Thyroid gland (tissue), 4 donors: ENCODE results near the gene MPPED1. TPM values are rescaled to one million over a fixed set of nuclear protein-coding genes. Genes with fewer than 3 reads are reported as not detected.

Experiments
- DNase-seq, 2 donors: peaks; one replicate each; pipeline ENCODE4 v3.0.0-alpha.2; 2019
- H3K27ac ChIP-seq, 3 donors: fragments of 200-600 bp; sonication (generic); 1 replicate in 2 of 3; 2 replicates in 1 of 3; pipeline ENCODE4 v1.5.1; 2016 to 2019; ENCODE audit warnings: mild to moderate bottlenecking in 1 of 3, moderate library complexity in 1 of 3
- H3K27me3 ChIP-seq: fragments of 200-600 bp; sonication (generic); one replicate; pipeline ENCODE4 v1.5.1; 2019
- H3K36me3 ChIP-seq, 2 donors: fragments of 200-600 bp; sonication (generic); one replicate each; pipeline ENCODE4 v1.5.1; 2016 to 2019
- H3K4me1 ChIP-seq, 2 donors: fragments of 200-600 bp; sonication (generic); one replicate each; pipeline ENCODE4 v1.5.1; 2017 to 2019
- H3K4me3 ChIP-seq, 3 donors: fragments of 200-600 bp; sonication (generic); replicated peaks in 1 of 3; 1 replicate in 2 of 3; 2 replicates in 1 of 3; pipeline ENCODE4 v1.5.1; 2016; ENCODE audit warnings: mild to moderate bottlenecking in 1 of 3
- H3K9me3 ChIP-seq: fragments of 200-600 bp; sonication (generic); one replicate; pipeline ENCODE4 v1.5.1; 2017
- CTCF ChIP-seq, 6 experiments: fragments of 200-600 bp in 3 of 6; fragments of 450-650 bp in 3 of 6; sonication (generic) in 3 of 6; IDR thresholded peaks; one replicate each; pipeline ENCODE4 v1.5.1; 2016 to 2019; ENCODE audit warnings: antibody characterized with exemption in 6 of 6, mild to moderate bottlenecking in 2 of 6, inconsistent platforms in 1 of 6, moderate library complexity in 1 of 6
- POLR2A ChIP-seq, 2 donors: fragments of 450-650 bp; IDR thresholded peaks; one replicate each; pipeline ENCODE4 v1.6.1; 2017; ENCODE audit warnings: antibody characterized with exemption in 2 of 2, mild to moderate bottlenecking in 2 of 2, moderate library complexity in 1 of 2
- WGBS, 2 donors: methylation state at CpG; one replicate each; pipeline ENCODE4 v1.1.5; 2017; 5-methylcytosine and 5-hydroxymethylcytosine counted together
- intact Hi-C: fragments of 100-400 bp; cut with DNase I; formaldehyde crosslinking; loops from one replicate; pipeline ENCODE4 v1.15.1; 2023
- total RNA-seq, 4 donors: library from RNA; depleted of rRNA; stranded (reverse); fragments of >200 nt; gene quantifications; one replicate each; pipeline ENCODE4 v1.2.3, GENCODE V29; 2016

Gene MPPED1
- not detected for total RNA-seq

GRCh38 chr22:43411869-43412807 lies at the start of gene MPPED1:
TSS of gene MPPED1 (plus strand) at chr22:43412014. CDS start at chr22:43424986, 12,972 bp downstream.
- intact Hi-C loops, result no loop called here
- H3K4me3 ChIP-seq, result no peak within 1 kb of the TSS
- no peaks in the 10 kb centered on the region for H3K4me1 ChIP-seq
- 4 to 12% methylated on average over 6 to 19 of the region's 95 CpGs for WGBS, 2 donors
- no peak within 1 kb of the TSS for H3K27ac ChIP-seq
- TF ChIP-seq CTCF (IDR thresholded peaks at IDR 0.05) (no peak), POLR2A (IDR thresholded peaks at IDR 0.05) (no peak)
- no peaks in the 10 kb centered on the region for H3K9me3 ChIP-seq
- no peaks in the 10 kb centered on the region for H3K36me3 ChIP-seq
- no peak for DNase-seq
- H3K27me3 ChIP-seq, result peaks cover 6% of the 10 kb centered on the region

GRCh38 chr22:43363315-43364168 lies 48.3 kb upstream of the MPPED1 start:
- WGBS, 2 donors, result 76 to 80% methylated on average over 27 of the region's 27 CpGs
- no peaks in the 10 kb centered on the region for H3K27me3 ChIP-seq
- H3K9me3 ChIP-seq, result no peaks in the 10 kb centered on the region
- no peak for DNase-seq
- H3K27ac ChIP-seq, result no peak overlapping the region
- no peaks in the 10 kb centered on the region for H3K36me3 ChIP-seq
- no peaks in the 10 kb centered on the region for H3K4me1 ChIP-seq
- intact Hi-C loops, result no loop called here
- no peak overlapping the region for H3K4me3 ChIP-seq
- no peak for TF ChIP-seq CTCF (IDR thresholded peaks at IDR 0.05)

GRCh38 chr22:43364169-43364435 lies 47.7 kb upstream of the MPPED1 start:
- no peaks in the 10 kb centered on the region for H3K9me3 ChIP-seq
- no peaks in the 10 kb centered on the region for H3K4me1 ChIP-seq
- H3K27ac ChIP-seq, result no peak overlapping the region
- no peaks in the 10 kb centered on the region for H3K27me3 ChIP-seq
- TF ChIP-seq POLR2A (IDR thresholded peaks at IDR 0.05) (no peak), CTCF (IDR thresholded peaks at IDR 0.05) (no peak)
- intact Hi-C loops, result no loop called here
- H3K4me3 ChIP-seq, result no peak overlapping the region
- no peaks in the 10 kb centered on the region for H3K36me3 ChIP-seq
- DNase-seq, result no peak
- WGBS, 2 donors, result 75 to 80% methylated on average over 8 of the region's 8 CpGs

GRCh38 chr22:43365715-43366440 lies 45.9 kb upstream of the MPPED1 start:
- no peaks in the 10 kb centered on the region for H3K36me3 ChIP-seq
- H3K4me3 ChIP-seq, result no peak overlapping the region
- 86 to 94% methylated on average over 6 of the region's 6 CpGs for WGBS, 2 donors
- H3K4me1 ChIP-seq, result no peaks in the 10 kb centered on the region
- intact Hi-C loops, result no loop called here
- no peaks in the 10 kb centered on the region for H3K9me3 ChIP-seq
- DNase-seq, result no peak
- TF ChIP-seq POLR2A (IDR thresholded peaks at IDR 0.05), result no peak
- TF ChIP-seq CTCF (IDR thresholded peaks at IDR 0.05), result no peak
- no peaks in the 10 kb centered on the region for H3K27me3 ChIP-seq
- no peak overlapping the region for H3K27ac ChIP-seq
